Endothelial cell of umbilical vein (primary cell): ENCODE data around the gene LARGE1. TPM values are rescaled to one million over a fixed set of nuclear protein-coding genes. Genes with fewer than 3 reads are reported as not detected.

Experiments used
- BruUV-seq: library from RNA; stranded (reverse); fragments of 400-500 nt; replicated peaks from 2 replicates; lab custom pipeline; 2021; lab: Mats Ljungman, UMichigan
- CTCF ChIA-PET: fragments of 300-600, 350-600 bp; sonication (Branson Sonifier 250); formaldehyde crosslinking; loops from one replicate; lab custom pipeline; 2021; ENCODE audit warnings: antibody characterized with exemption, inconsistent platforms; lab: Charles Lee
- POLR2A ChIA-PET: fragments of 300-600, 350-600 bp; sonication (Branson Sonifier 250); formaldehyde crosslinking; loops from one replicate; lab custom pipeline; 2021; ENCODE audit warnings: antibody characterized with exemption, inconsistent platforms; lab: Charles Lee
- DNase-seq: peaks from one replicate; pipeline ENCODE4 v3.0.0-alpha.2; 2011; ENCODE audit warnings: low read depth, low spot score
- FAIRE-seq: peaks from 2 replicates; lab custom pipeline; 2011; peaks lifted over from hg19 to GRCh38; lab: Jason Lieb, UNC
- H2AFZ ChIP-seq: 2 replicates; pipeline ENCODE4 v1.6.0; 2012; ENCODE audit warnings: low read depth, low read length, control low read depth, inconsistent platforms
- H3K27ac ChIP-seq: 2 replicates; pipeline ENCODE4 v1.5.1; 2011; ENCODE audit warnings: low read depth, mild to moderate bottlenecking, control low read depth, low read length, moderate library complexity; ENCODE audit not compliant: insufficient read depth
- H3K27me3 ChIP-seq, 2 experiments: 2 replicates each; pipeline versions ENCODE4 v1.6.0 to v1.6.1; 2011; ENCODE audit warnings: low read length in 2 of 2, mixed read lengths in 1 of 2; ENCODE audit not compliant: control insufficient read depth in 2 of 2, insufficient read depth in 2 of 2
- H3K36me3 ChIP-seq, 2 experiments: 2 replicates in 1 of 2; 3 replicates in 1 of 2; pipeline ENCODE4 v1.5.1; 2011; ENCODE audit warnings: low read length in 2 of 2, mild to moderate bottlenecking in 1 of 2, moderate library complexity in 1 of 2; ENCODE audit not compliant: control insufficient read depth in 2 of 2, insufficient read depth in 2 of 2; ENCODE audit errors: extremely low read depth in 1 of 2
- H3K4me1 ChIP-seq: 3 replicates; pipeline ENCODE4 v1.5.1; 2011; ENCODE audit warnings: mild to moderate bottlenecking, low read length; ENCODE audit not compliant: control insufficient read depth, insufficient read depth; ENCODE audit errors: extremely low read depth
- H3K4me2 ChIP-seq: 2 replicates; pipeline ENCODE4 v1.6.1; 2011; ENCODE audit warnings: low read length, control low read depth, mixed read lengths; ENCODE audit not compliant: insufficient read depth
- H3K4me3 ChIP-seq, 3 experiments: fragments of 200-600 bp in 1 of 3; sonication (generic), shearing (Covaris generic) in 1 of 3; replicated peaks in 1 of 3; 2 replicates each; pipeline ENCODE4 v1.5.1; 2011 to 2016; ENCODE audit warnings: control low read depth in 3 of 3, low read length in 3 of 3, mild to moderate bottlenecking in 2 of 3, inconsistent platforms in 1 of 3, low read depth in 1 of 3, moderate library complexity in 1 of 3; ENCODE audit not compliant: insufficient read depth in 1 of 3
- H3K79me2 ChIP-seq: 2 replicates; pipeline ENCODE4 v1.6.0; 2012; ENCODE audit warnings: low read length, inconsistent platforms; ENCODE audit not compliant: control insufficient read depth, insufficient read depth
- H3K9ac ChIP-seq: replicated peaks from 2 replicates; pipeline ENCODE3; 2011; ENCODE audit warnings: low read length, control low read depth; ENCODE audit not compliant: insufficient read depth; ENCODE audit errors: extremely low read depth
- H3K9me1 ChIP-seq: replicated peaks from 3 replicates; pipeline ENCODE4 v1.6.0; 2011; ENCODE audit warnings: mild to moderate bottlenecking, low read length; ENCODE audit not compliant: control insufficient read depth, insufficient read depth; ENCODE audit errors: extremely low read depth
- H3K9me3 ChIP-seq: replicated peaks from 2 replicates; pipeline ENCODE4 v1.5.1; 2012; ENCODE audit warnings: low read length, inconsistent platforms; ENCODE audit not compliant: control insufficient read depth, insufficient read depth
- H4K20me1 ChIP-seq: replicated peaks from 2 replicates; pipeline ENCODE3; 2011; ENCODE audit warnings: mild to moderate bottlenecking, low read length; ENCODE audit not compliant: control insufficient read depth, insufficient read depth; ENCODE audit errors: extremely low read depth
- CTCF ChIP-seq, 2 donors: IDR thresholded peaks; 1 replicate in 1 of 2; 2 replicates in 1 of 2; pipeline ENCODE4 v1.5.1; 2011; ENCODE audit warnings: low read length in 2 of 2, mild to moderate bottlenecking in 2 of 2, moderate library complexity in 2 of 2, control low read depth in 1 of 2, inconsistent platforms in 1 of 2, low read depth in 1 of 2; ENCODE audit not compliant: insufficient read depth in 1 of 2; ENCODE audit errors: extremely low read depth in 1 of 2
- EZH2 ChIP-seq: IDR thresholded peaks from 2 replicates; pipeline ENCODE4 v1.6.1; 2012; ENCODE audit warnings: borderline replicate concordance, low read depth, mild to moderate bottlenecking, moderate library complexity, low read length, inconsistent platforms; ENCODE audit not compliant: severe bottlenecking
- FOS ChIP-seq: IDR thresholded peaks from 2 replicates; pipeline ENCODE4 v1.6.1; 2011; ENCODE audit warnings: mild to moderate bottlenecking, low read length, moderate library complexity, borderline replicate concordance; ENCODE audit not compliant: insufficient read depth
- GATA2 ChIP-seq: IDR thresholded peaks from 2 replicates; pipeline ENCODE4 v1.7.0; 2011; ENCODE audit warnings: low read depth, mild to moderate bottlenecking, moderate library complexity, mixed read lengths, low read length; ENCODE audit not compliant: insufficient read length, insufficient read depth
- JUN ChIP-seq: IDR thresholded peaks from 2 replicates; pipeline ENCODE4 v1.6.1; 2011; ENCODE audit warnings: borderline replicate concordance, low read depth; ENCODE audit not compliant: insufficient read length, insufficient read depth
- MAX ChIP-seq: IDR thresholded peaks from 2 replicates; pipeline ENCODE4 v1.6.1; 2011; ENCODE audit not compliant: insufficient read depth, insufficient read length
- MYC ChIP-seq: IDR thresholded peaks from one replicate; pipeline ENCODE4 v1.6.1; 2011; ENCODE audit warnings: mild to moderate bottlenecking, low read depth, low read length
- POLR2A ChIP-seq: IDR thresholded peaks from 2 replicates; pipeline ENCODE4 v1.6.1; 2012; ENCODE audit warnings: low read depth, mild to moderate bottlenecking, control low read depth, low read length
- POLR2AphosphoS5 ChIP-seq: IDR thresholded peaks from 2 replicates; pipeline ENCODE4 v1.6.1; 2012; ENCODE audit warnings: low read depth, mild to moderate bottlenecking, control low read depth, low read length, moderate library complexity; ENCODE audit not compliant: insufficient read depth
- dilution Hi-C: fragments of 300-500 bp; cut with MboI; formaldehyde crosslinking; loops from one replicate; pipeline ENCODE4 v1.15.0; 2019; ENCODE audit warnings: low sequenced_read_pairs; ENCODE audit not compliant: extremely low pct_ligation_motif_present
- intact Hi-C: fragments of 100-400 bp; cut with micrococcal nuclease; formaldehyde crosslinking; loops from one replicate; pipeline ENCODE4 v1.10.0; 2022
- polyA plus RNA-seq, 4 experiments: library from polyadenylated mRNA; depleted of rRNA in 3 of 4; stranded (reverse) in 3 of 4; unstranded in 1 of 4; fragments of >200 nt; gene quantifications; 2 replicates each; pipeline versions ENCODE4 v1.2.1 to v1.2.3, GENCODE V29; 2011 to 2012; ENCODE audit warnings: missing spikeins in 1 of 4
- total RNA-seq: library from RNA; stranded (reverse); gene quantifications from 2 replicates; pipeline ENCODE4 v1.2.3, GENCODE V29; 2021

LARGE1 gene
- total and polyA plus RNA-seq, 2 donors (not counting 3 experiments of a cell fraction or from before 2014, with no cell fraction given) = 0.95 to 4.4 TPM

GRCh38 chr22:33426451-33426850 is 493.8 kb downstream of the LARGE1 start:
- H4K20me1 ChIP-seq = no peaks in the 10 kb centered on the region
- H3K4me3 ChIP-seq = no peak overlapping the region
- dilution Hi-C loops (no loop called here), intact Hi-C loops (no loop called here)
- FAIRE-seq (no peak), DNase-seq (no peak)
- H3K9me3 ChIP-seq = peaks cover 8% of the 10 kb centered on the region
- ChIA-PET POLR2A (no interaction called here), CTCF (no interaction called here)
- H2AFZ ChIP-seq = no peak overlapping the region
- no peaks in the 10 kb centered on the region for H3K4me1 ChIP-seq
- TF ChIP-seq GATA2 = no peak
- TF ChIP-seq CTCF (IDR thresholded peaks at IDR 0.05; ENCODE audit: extremely low read depth in 1 of 2, insufficient read depth in 1 of 2, low read depth in 1 of 2, low read length in 2 of 2) = no peak
- TF ChIP-seq EZH2 = no peak
- no peak for TF ChIP-seq MYC
- TF ChIP-seq POLR2A = no peak
- TF ChIP-seq JUN = no peak
- no peak for TF ChIP-seq FOS
- no peak for TF ChIP-seq MAX
- no peak for TF ChIP-seq POLR2AphosphoS5
- no peaks in the 10 kb centered on the region for H3K36me3 ChIP-seq
- BruUV-seq = no TSS peak
- H3K79me2 ChIP-seq = no peaks in the 10 kb centered on the region
- no peak overlapping the region for H3K9ac ChIP-seq
- no peaks in the 10 kb centered on the region for H3K27me3 ChIP-seq
- H3K9me1 ChIP-seq = no peaks in the 10 kb centered on the region
- H3K27ac ChIP-seq = no peak overlapping the region
- H3K4me2 ChIP-seq = no peak overlapping the region
